Caco-2 (cell line): ENCODE data around the gene SOS1. TPM values are rescaled to one million over a fixed set of nuclear protein-coding genes. Genes with fewer than 3 reads are reported as not detected.
A peak's percentile ranks its signal among the peaks of the same experiment; 100 is the strongest.

Source experiments
- BruUV-seq: library from RNA; stranded (reverse); fragments of 400-500 nt; replicated peaks from 2 replicates; lab custom pipeline; 2021; lab: Mats Ljungman, UMichigan
- CTCF ChIA-PET: fragments of 300-600 bp; sonication (Branson Sonifier 250); formaldehyde crosslinking; loops from one replicate; lab custom pipeline; 2022; ENCODE audit warnings: antibody characterized with exemption; lab: Charles Lee
- POLR2A ChIA-PET: fragments of 300-600 bp; sonication (Branson Sonifier 250); formaldehyde crosslinking; loops from one replicate; lab custom pipeline; 2022; ENCODE audit warnings: antibody characterized with exemption; lab: Charles Lee
- DNase-seq, 2 experiments: peaks; one replicate each; pipeline versions ENCODE4 v3.0.0 to v3.0.0-alpha.2; 2020 to 2022
- H3K27me3 ChIP-seq: replicated peaks from 2 replicates; pipeline ENCODE4 v1.6.0; 2011; ENCODE audit warnings: low read length; ENCODE audit not compliant: control insufficient read depth, insufficient read depth
- H3K36me3 ChIP-seq: 2 replicates; pipeline ENCODE4 v1.5.1; 2011; ENCODE audit warnings: low read length; ENCODE audit not compliant: control insufficient read depth, insufficient read depth
- H3K4me1 ChIP-seq: fragments of 250-450 bp; sonication (Bioruptor Pico); 2 replicates; pipeline ENCODE4 v1.5.1; 2020; ENCODE audit warnings: mild to moderate bottlenecking
- H3K4me3 ChIP-seq: 2 replicates; pipeline ENCODE4 v1.5.1; 2011; ENCODE audit warnings: low read depth, mild to moderate bottlenecking, control low read depth, low read length
- H3K9me3 ChIP-seq: fragments of 250-450 bp; sonication (Bioruptor Pico); 2 replicates; pipeline ENCODE4 v1.5.1; 2020; ENCODE audit warnings: mild to moderate bottlenecking, moderate library complexity
- H3K27ac Mint-ChIP-seq: one replicate; pipeline ENCODE4 v1.8.0; 2022; ENCODE audit warnings: mixed read lengths; ENCODE audit not compliant: unreplicated experiment
- H3K27me3 Mint-ChIP-seq: one replicate; pipeline ENCODE4 v1.8.0; 2022; ENCODE audit warnings: mixed read lengths; ENCODE audit not compliant: insufficient read depth, unreplicated experiment
- H3K36me3 Mint-ChIP-seq: one replicate; pipeline ENCODE4 v1.8.0; 2022; ENCODE audit warnings: mild to moderate bottlenecking, mixed read lengths; ENCODE audit not compliant: insufficient read depth, unreplicated experiment
- H3K4me1 Mint-ChIP-seq: one replicate; pipeline ENCODE4 v1.8.0; 2022; ENCODE audit warnings: low read depth, mixed read lengths; ENCODE audit not compliant: unreplicated experiment
- H3K4me3 Mint-ChIP-seq: one replicate; pipeline ENCODE4 v1.8.0; 2022; ENCODE audit warnings: mild to moderate bottlenecking, moderate library complexity, mixed read lengths; ENCODE audit not compliant: unreplicated experiment
- H3K9me3 Mint-ChIP-seq: one replicate; pipeline ENCODE4 v1.8.0; 2022; ENCODE audit warnings: mixed read lengths; ENCODE audit not compliant: unreplicated experiment
- intact Hi-C: fragments of 100-400 bp; cut with micrococcal nuclease; formaldehyde crosslinking; loops from one replicate; pipeline ENCODE4 v1.10.0; 2022; ENCODE audit not compliant: unreplicated experiment
- total RNA-seq: library from RNA; stranded (reverse); gene quantifications from 2 replicates; pipeline ENCODE4 v1.2.3, GENCODE V29; 2022
- TF ChIP-seq, protein P1 (sequence below), 2 experiments: fragments of 200-600 bp in 1 of 2; IDR thresholded peaks; 1 replicate in 1 of 2; 2 replicates in 1 of 2; pipeline versions ENCODE4 v1.5.1 to v1.8.0; 2011 to 2022; ENCODE audit warnings: antibody characterized with exemption in 1 of 2, control low read depth in 1 of 2, inconsistent platforms in 1 of 2, low read depth in 1 of 2, low read length in 1 of 2, mild to moderate bottlenecking in 1 of 2, moderate library complexity in 1 of 2; ENCODE audit not compliant: insufficient read depth in 1 of 2, severe bottlenecking in 1 of 2, unreplicated experiment in 1 of 2

Gene SOS1
- total RNA-seq, 1 experiment from 2014 or later = 49.7 TPM

DNA sequence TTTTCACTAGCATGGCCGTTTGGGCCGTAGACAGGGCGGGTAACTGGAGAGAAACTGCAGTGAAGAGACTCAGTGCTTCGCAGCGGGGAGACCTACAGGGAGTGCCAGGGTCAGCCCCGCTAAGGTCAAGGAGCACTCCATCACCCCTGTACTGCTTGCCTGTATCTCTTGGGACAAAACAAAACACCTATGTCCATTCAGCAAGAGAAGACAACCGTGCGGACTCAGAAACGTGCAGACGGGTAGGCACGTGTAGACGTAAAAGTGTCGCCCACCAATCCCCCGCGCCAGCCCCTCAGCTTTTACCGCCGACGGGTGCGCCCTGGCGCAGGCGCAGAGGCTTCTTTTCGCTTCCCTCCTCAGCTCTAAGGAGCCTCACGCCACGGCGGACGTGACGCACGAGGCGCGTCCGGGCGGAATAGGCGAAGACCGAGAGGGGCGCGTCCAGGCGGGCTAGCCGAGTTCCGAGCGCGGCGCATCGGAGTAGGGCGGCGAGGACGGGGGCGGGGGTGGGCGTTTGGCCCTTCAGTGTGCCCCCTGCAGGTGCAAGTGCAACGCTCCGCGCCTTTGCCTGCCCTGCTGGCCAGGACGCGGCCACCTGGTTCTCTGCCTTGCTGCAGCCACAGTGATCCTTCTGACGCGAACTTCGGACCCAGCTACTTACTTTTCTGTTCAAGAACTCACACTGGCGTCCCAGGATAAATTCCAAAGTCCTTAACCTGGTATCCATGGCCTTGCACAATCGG lies 3.3 kb upstream of the SOS1 start:
- Mint-ChIP-seq H3K4me3 (peak overlapping the region; percentile 91), H3K9me3 (no peaks in the 10 kb centered on the region), H3K4me1 (peaks cover 13% of the 10 kb centered on the region), H3K27me3 (no peaks in the 10 kb centered on the region), H3K36me3 (peaks cover 33% of the 10 kb centered on the region), H3K27ac (peak overlapping the region; percentile 92)
- Histone ChIP-seq H3K9me3 (no peaks in the 10 kb centered on the region), H3K27me3 (no peaks in the 10 kb centered on the region), H3K4me3 (peak overlapping the region; percentile 70), H3K36me3 (no peaks in the 10 kb centered on the region), H3K4me1 (peaks cover 22% of the 10 kb centered on the region)
- BruUV-seq = no TSS peak
- TF ChIP-seq, protein P1, sequence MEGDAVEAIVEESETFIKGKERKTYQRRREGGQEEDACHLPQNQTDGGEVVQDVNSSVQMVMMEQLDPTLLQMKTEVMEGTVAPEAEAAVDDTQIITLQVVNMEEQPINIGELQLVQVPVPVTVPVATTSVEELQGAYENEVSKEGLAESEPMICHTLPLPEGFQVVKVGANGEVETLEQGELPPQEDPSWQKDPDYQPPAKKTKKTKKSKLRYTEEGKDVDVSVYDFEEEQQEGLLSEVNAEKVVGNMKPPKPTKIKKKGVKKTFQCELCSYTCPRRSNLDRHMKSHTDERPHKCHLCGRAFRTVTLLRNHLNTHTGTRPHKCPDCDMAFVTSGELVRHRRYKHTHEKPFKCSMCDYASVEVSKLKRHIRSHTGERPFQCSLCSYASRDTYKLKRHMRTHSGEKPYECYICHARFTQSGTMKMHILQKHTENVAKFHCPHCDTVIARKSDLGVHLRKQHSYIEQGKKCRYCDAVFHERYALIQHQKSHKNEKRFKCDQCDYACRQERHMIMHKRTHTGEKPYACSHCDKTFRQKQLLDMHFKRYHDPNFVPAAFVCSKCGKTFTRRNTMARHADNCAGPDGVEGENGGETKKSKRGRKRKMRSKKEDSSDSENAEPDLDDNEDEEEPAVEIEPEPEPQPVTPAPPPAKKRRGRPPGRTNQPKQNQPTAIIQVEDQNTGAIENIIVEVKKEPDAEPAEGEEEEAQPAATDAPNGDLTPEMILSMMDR (IDR thresholded peaks at IDR 0.05; ENCODE audit: insufficient read depth in 1 of 2, low read depth in 1 of 2, low read length in 1 of 2, severe bottlenecking in 1 of 2, unreplicated experiment in 1 of 2) = peak; percentile 81 to 90
- intact Hi-C loops = loop anchor here (1.0 to 10.0 kb wide), 6 partner anchors 56 to 522 kb away; partner anchors contain the start of gene HNRNPLL
- POLR2A ChIA-PET = interaction anchor here (0.6 to 1.6 kb wide), 6 partner anchors 13 to 373 kb away, joined by 3 to 6 read pairs (median 3); no protein-coding TSS in a partner anchor
- peak; percentile 99 for DNase-seq
- CTCF ChIA-PET = interaction anchor here (0.6 to 2.3 kb wide), 8 partner anchors 41 to 579 kb away, joined by 3 to 30 read pairs (median 5); no protein-coding TSS in a partner anchor

DNA sequence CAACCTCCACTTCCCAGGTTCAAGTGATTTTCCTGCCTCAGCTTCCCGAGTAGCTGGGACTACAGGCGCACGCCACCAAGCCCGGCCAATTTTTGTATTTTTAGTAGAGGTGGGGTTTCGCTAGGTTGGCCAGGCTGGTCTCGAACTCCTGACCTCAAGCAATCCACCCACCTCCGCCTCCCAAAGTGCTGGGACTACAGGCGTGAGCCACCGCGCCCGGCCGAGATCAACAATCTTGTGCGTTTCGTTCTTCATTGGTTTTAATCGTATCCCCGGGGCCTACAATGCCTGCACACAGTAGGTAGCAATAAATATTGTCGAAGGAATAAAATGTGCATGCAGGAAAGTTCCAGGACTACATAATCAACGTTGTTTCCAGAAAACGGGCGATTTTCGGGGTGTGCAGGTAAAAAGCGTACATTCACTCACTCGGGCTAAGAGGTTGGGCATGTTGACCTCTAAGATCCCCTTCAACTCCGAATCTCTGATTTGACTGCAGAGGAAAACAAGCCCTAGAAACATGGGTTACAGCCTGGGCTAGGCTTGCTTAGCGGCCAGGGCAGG lies 2.7 kb upstream of the SOS1 start:
- intact Hi-C loops = loop anchor here (5.0 to 10.0 kb wide), 2 partner anchors 179 to 521 kb away; partner anchors contain the start of gene HNRNPLL
- no peaks in the 10 kb centered on the region for H3K36me3 ChIP-seq
- H3K36me3 Mint-ChIP-seq = peaks cover 34% of the 10 kb centered on the region
- peak overlapping the region; percentile 92 for H3K27ac Mint-ChIP-seq
- ChIA-PET POLR2A (interaction anchor here (0.6 to 1.6 kb wide), 3 partner anchors 92 to 372 kb away, joined by 3 to 6 read pairs (median 3); no protein-coding TSS in a partner anchor), CTCF (interaction anchor here (0.6 to 2.3 kb wide), 6 partner anchors 42 to 578 kb away, joined by 4 to 30 read pairs (median 8); no protein-coding TSS in a partner anchor)
- H3K4me3 Mint-ChIP-seq = peak overlapping the region; percentile 91
- DNase-seq = no peak
- H3K4me1 Mint-ChIP-seq = peaks cover 19% of the 10 kb centered on the region
- TF ChIP-seq, protein P1 (IDR thresholded peaks at IDR 0.05; ENCODE audit: insufficient read depth in 1 of 2, low read depth in 1 of 2, low read length in 1 of 2, severe bottlenecking in 1 of 2, unreplicated experiment in 1 of 2) = no peak
- H3K27me3 ChIP-seq = no peaks in the 10 kb centered on the region
- TSS peak; percentile 15 for BruUV-seq
- no peaks in the 10 kb centered on the region for H3K9me3 Mint-ChIP-seq
- peaks cover 27% of the 10 kb centered on the region for H3K4me1 ChIP-seq
- H3K4me3 ChIP-seq = peak overlapping the region; percentile 70
- H3K27me3 Mint-ChIP-seq = no peaks in the 10 kb centered on the region
- no peaks in the 10 kb centered on the region for H3K9me3 ChIP-seq

DNA sequence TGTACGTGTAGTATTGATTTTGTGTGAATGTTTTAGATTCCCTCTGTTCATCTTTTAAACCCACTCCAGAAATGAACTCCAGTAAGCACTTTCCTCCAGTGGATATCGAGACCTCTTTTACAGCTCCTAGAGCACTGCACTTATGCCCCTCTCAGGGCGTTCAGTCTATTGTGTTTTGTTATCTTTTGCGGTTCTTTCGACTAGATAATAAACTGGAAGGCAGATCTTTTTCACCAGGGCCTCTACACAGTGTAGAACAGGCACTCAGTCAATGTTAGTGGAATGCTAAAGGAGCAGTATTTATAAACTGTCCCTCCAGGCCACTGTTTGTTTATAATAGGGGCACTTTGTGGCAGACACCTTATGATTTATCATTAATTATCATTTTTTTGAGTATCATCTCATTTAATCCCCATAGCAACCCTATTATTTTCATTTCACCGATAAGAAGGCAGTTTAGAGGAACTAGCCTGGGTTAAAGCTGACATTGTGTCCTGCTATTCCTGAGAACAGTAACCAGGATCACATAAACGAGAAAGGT lies 742 bp upstream of the SOS1 start:
- Mint-ChIP-seq H3K9me3 (no peaks in the 10 kb centered on the region), H3K27ac (peak overlapping the region; percentile 92), H3K27me3 (no peaks in the 10 kb centered on the region), H3K4me3 (peak overlapping the region; percentile 91), H3K36me3 (peaks cover 42% of the 10 kb centered on the region), H3K4me1 (peaks cover 34% of the 10 kb centered on the region)
- ChIA-PET POLR2A (interaction anchor here (0.5 to 1.7 kb wide), 10 partner anchors 13 to 370 kb away, joined by 3 to 12 read pairs (median 3); partner anchors contain the start of genes MAP4K3 and SRSF7), CTCF (interaction anchor here (0.6 to 4.1 kb wide), 2 partner anchors 45 to 107 kb away, joined by 3 to 42 read pairs; no protein-coding TSS in a partner anchor)
- TSS peak; percentile 94 for BruUV-seq
- Histone ChIP-seq H3K4me1 (peaks cover 41% of the 10 kb centered on the region), H3K27me3 (no peaks in the 10 kb centered on the region), H3K4me3 (peak overlapping the region; percentile 62), H3K36me3 (no peaks in the 10 kb centered on the region), H3K9me3 (no peaks in the 10 kb centered on the region)
- intact Hi-C loops = loop anchor here (1.0 to 10.0 kb wide), 4 partner anchors 18 to 519 kb away; partner anchors contain the start of gene HNRNPLL
- TF ChIP-seq, protein P1 (IDR thresholded peaks at IDR 0.05; ENCODE audit: insufficient read depth in 1 of 2, low read depth in 1 of 2, low read length in 1 of 2, severe bottlenecking in 1 of 2, unreplicated experiment in 1 of 2) = no peak
- peak; percentile 54 to 63 for DNase-seq
